Esophagus mucosa (tissue), 1 donor: ENCODE data around the gene WDCP. TPM values are rescaled to one million over a fixed set of nuclear protein-coding genes. Genes with fewer than 3 reads are reported as not detected.
A peak's percentile ranks its signal among the peaks of the same experiment; 100 is the strongest.
"Not testable (repeated sequence)": the region's sequence is repeated elsewhere in the genome, so short reads cannot be mapped to it uniquely, and the experiment has no call there.

Experiments used
- ATAC-seq: fragments of 200-7000 bp; cut with Tn5 transposase; one replicate; pipeline ENCODE4 v1.9.1; 2020
- total RNA-seq: library from RNA; stranded (reverse); gene quantifications from one replicate; pipeline ENCODE4 v1.2.4, GENCODE V29; 2023
- donor health status: DM: yes; HTN: yes; CAD: no.

WDCP gene
- total RNA-seq: 3.3 TPM

GRCh38 chr2:24046930-24047702 is at the start of gene WDCP:
WDCP (minus strand) TSS chr2:24047391; CDS start chr2:24039494, 7,897 bp downstream.
- ATAC-seq: peak; percentile 100

GRCh38 chr2:24095171-24095677 is 48.0 kb upstream of the WDCP start:
- ATAC-seq: not testable (repeated sequence)

- ATAC-seq: not testable (repeated sequence)
Measured at GRCh38 chr2:24093270-24093669, 46.1 kb upstream of the WDCP start.

GRCh38 chr2:24088821-24089359 is 41.7 kb upstream of the WDCP start:
- ATAC-seq: peak; percentile 14

- no peak for ATAC-seq
Measured at GRCh38 chr2:24087032-24087431, 39.8 kb upstream of the WDCP start.

- ATAC-seq: no peak
Measured at GRCh38 chr2:24086241-24086640, 39.0 kb upstream of the WDCP start.

- no peak for ATAC-seq
Measured at GRCh38 chr2:24085200-24085489, 38.0 kb upstream of the WDCP start.

- peak; percentile 94 for ATAC-seq
Measured at GRCh38 chr2:24084386-24085199, 37.4 kb upstream of the WDCP start, which contains the start of gene TP53I3. TP53I3 (minus strand) TSS chr2:24084834; CDS start chr2:24084326, 508 bp downstream.

GRCh38 chr2:24083567-24084385 is 36.6 kb upstream of the WDCP start:
- peak; percentile 76 for ATAC-seq

GRCh38 chr2:24082787-24083566 is 35.8 kb upstream of the WDCP start:
- ATAC-seq: no peak

- ATAC-seq: no peak
Measured at GRCh38 chr2:24080701-24081100, 33.5 kb upstream of the WDCP start.

GRCh38 chr2:24077879-24078278 is 30.7 kb upstream of the WDCP start:
- ATAC-seq: no peak

- no peak for ATAC-seq
Measured at GRCh38 chr2:24077535-24077877, 30.3 kb upstream of the WDCP start.

GRCh38 chr2:24076849-24077534 is 29.8 kb upstream of the WDCP start:
- no peak for ATAC-seq

GRCh38 chr2:24075915-24076848 is 29.0 kb upstream of the WDCP start, which contains the start of gene SF3B6:
SF3B6 (minus strand) TSS chr2:24076326; CDS start chr2:24076229, 97 bp downstream.
- ATAC-seq: peak; percentile 94

- no peak for ATAC-seq
Measured at GRCh38 chr2:24075259-24075658, 28.1 kb upstream of the WDCP start.

GRCh38 chr2:24073816-24074215 is 26.6 kb upstream of the WDCP start:
- no peak for ATAC-seq

- ATAC-seq: no peak
Measured at GRCh38 chr2:24072259-24072658, 25.1 kb upstream of the WDCP start.

- no peak for ATAC-seq
Measured at GRCh38 chr2:24065341-24065740, 18.1 kb upstream of the WDCP start.
